ENCODE data around the gene BPNT1. TPM values are rescaled to one million over a fixed set of nuclear protein-coding genes. Genes with fewer than 3 reads are reported as not detected.
"Not testable (repeated sequence)": the region's sequence is repeated elsewhere in the genome, so short reads cannot be mapped to it uniquely, and the experiment has no call there.

The BPNT1 gene
- total RNA-seq, 2 donors from 2014 or later: 14.4 to 20.3 TPM

DNA sequence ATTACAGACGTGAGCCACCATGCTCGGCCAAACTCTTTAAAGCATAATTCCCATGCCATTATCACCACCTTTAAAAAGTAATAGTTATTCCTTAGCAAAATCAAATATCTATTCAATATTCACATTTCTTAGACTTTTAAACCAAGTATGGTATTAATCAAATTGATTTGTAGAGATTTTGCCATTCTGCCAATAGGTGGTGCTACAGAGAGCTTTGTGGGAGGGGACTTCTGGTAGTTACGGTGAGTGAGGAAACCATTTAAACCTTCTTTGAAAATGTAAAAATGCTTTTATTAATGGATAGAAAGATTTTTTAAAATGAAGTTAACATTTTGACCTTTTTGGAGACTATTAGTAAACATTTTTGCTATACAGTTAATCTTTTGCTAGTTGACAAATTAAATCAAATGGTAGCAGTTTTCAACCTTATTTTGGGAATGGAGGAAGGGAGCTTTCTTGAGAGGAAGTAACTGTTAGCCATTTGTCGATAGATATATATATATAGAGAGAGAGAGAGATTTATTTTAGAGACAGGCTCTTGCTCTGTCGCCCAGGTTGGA lies 23.6 kb upstream of the BPNT1 start:
- Histone ChIP-seq H3K4me1 (no peaks in the 10 kb centered on the region), H3K27me3 (no peaks in the 10 kb centered on the region), H3K9me3 (no peaks in the 10 kb centered on the region), H3K27ac (no peak overlapping the region), H3K4me3 (no peak overlapping the region), H3K36me3 (peaks cover 51% of the 10 kb centered on the region)
- no peak for DNase-seq (ENCODE audit: low spot score)
- TF ChIP-seq, protein P1, sequence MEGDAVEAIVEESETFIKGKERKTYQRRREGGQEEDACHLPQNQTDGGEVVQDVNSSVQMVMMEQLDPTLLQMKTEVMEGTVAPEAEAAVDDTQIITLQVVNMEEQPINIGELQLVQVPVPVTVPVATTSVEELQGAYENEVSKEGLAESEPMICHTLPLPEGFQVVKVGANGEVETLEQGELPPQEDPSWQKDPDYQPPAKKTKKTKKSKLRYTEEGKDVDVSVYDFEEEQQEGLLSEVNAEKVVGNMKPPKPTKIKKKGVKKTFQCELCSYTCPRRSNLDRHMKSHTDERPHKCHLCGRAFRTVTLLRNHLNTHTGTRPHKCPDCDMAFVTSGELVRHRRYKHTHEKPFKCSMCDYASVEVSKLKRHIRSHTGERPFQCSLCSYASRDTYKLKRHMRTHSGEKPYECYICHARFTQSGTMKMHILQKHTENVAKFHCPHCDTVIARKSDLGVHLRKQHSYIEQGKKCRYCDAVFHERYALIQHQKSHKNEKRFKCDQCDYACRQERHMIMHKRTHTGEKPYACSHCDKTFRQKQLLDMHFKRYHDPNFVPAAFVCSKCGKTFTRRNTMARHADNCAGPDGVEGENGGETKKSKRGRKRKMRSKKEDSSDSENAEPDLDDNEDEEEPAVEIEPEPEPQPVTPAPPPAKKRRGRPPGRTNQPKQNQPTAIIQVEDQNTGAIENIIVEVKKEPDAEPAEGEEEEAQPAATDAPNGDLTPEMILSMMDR (IDR thresholded peaks at IDR 0.05): peak in 1 of 2 donors; percentile 58

DNA sequence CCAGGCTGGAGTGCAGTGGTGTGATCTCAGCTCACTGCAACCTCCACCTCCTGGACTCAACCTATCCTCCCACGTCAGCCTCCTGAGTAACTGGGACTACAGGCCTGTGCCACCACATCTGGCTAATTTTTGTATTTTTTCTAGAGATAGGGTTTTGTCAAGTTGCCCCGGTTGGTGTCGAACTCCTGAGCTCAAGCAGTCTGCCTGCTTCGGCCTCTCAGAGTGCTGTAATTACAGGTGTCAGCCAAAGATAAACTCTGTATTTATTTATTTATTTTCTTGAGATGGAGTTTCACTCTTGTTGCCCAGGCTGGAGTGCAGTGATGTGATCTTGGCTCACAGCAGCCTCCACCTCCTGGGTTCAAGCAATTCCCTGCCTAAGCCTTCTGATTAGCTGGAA lies 23.0 kb upstream of the BPNT1 start:
- H3K27me3 ChIP-seq; H3K9me3 ChIP-seq; DNase-seq (ENCODE audit: low spot score); H3K27ac ChIP-seq; H3K4me3 ChIP-seq; H3K4me1 ChIP-seq: not testable (repeated sequence)
- H3K36me3 ChIP-seq: peaks cover 51% of the 10 kb centered on the region

DNA sequence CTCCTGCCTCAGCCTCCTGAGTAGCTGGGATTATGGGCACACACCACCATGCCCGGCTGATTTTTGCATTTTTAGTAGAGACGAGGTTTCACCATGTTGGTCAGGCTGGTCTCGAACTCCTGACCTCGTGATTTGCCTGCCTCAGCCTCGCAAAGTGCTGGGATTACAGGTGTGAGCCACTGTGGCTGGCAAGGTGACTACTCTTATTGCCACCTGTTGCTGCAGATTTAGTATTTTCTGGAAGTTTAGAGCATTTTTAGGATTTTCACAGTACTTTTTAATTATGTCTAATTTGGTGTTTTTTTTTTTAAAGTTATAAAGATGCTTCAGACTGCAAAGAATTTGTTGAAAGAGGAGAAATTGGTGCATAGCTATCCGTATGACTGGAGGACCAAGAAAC lies 20.9 kb upstream of the BPNT1 start:
- H3K27ac ChIP-seq; H3K27me3 ChIP-seq; H3K4me1 ChIP-seq; H3K9me3 ChIP-seq; DNase-seq (ENCODE audit: low spot score); H3K4me3 ChIP-seq: not testable (repeated sequence)
- H3K36me3 ChIP-seq: peaks cover 58% of the 10 kb centered on the region

- H3K27ac ChIP-seq: no peak overlapping the region
- no peaks in the 10 kb centered on the region for H3K9me3 ChIP-seq
- H3K36me3 ChIP-seq: peaks cover 64% of the 10 kb centered on the region
- TF ChIP-seq, protein P1 (IDR thresholded peaks at IDR 0.05): no peak
- DNase-seq (ENCODE audit: low spot score): no peak
- H3K27me3 ChIP-seq: no peaks in the 10 kb centered on the region
- H3K4me1 ChIP-seq: peaks cover 0 to 9% of the 10 kb centered on the region in 2 donors
- H3K4me3 ChIP-seq: no peak overlapping the region
Observed at GRCh38 chr1:220099826-220100225, 10.2 kb upstream of the BPNT1 start.

GRCh38 chr1:220094016-220094911 lies 4.7 kb upstream of the BPNT1 start, which contains the start of gene IARS2:
IARS2 (plus strand) TSS chr1:220094132; CDS start chr1:220094217, 85 bp downstream.
- H3K9me3 ChIP-seq: no peaks in the 10 kb centered on the region
- peak within 1 kb of the TSS; percentile 84 to 89 for H3K27ac ChIP-seq
- no peaks in the 10 kb centered on the region for H3K27me3 ChIP-seq
- TF ChIP-seq, protein P1 (IDR thresholded peaks at IDR 0.05): no peak
- peaks cover 21% of the 10 kb centered on the region for H3K36me3 ChIP-seq
- peak within 1 kb of the TSS; percentile 83 to 96 for H3K4me3 ChIP-seq
- peak; percentile 73 for DNase-seq (ENCODE audit: low spot score)
- peaks cover 0 to 19% of the 10 kb centered on the region in 2 donors for H3K4me1 ChIP-seq

GRCh38 chr1:220093361-220094015 lies 3.9 kb upstream of the BPNT1 start:
- TF ChIP-seq, protein P1 (IDR thresholded peaks at IDR 0.05): no peak
- Histone ChIP-seq H3K36me3 (peaks cover 17% of the 10 kb centered on the region), H3K27me3 (no peaks in the 10 kb centered on the region), H3K27ac (peak overlapping the region; percentile 84 to 89), H3K4me3 (peak overlapping the region; percentile 83 to 96), H3K4me1 (peaks cover 0 to 19% of the 10 kb centered on the region in 2 donors), H3K9me3 (no peaks in the 10 kb centered on the region)
- DNase-seq (ENCODE audit: low spot score): no peak

Measured in right atrium auricular region (tissue), 2 donors.